Pancreas (tissue), 10 donors: Measurements from ENCODE around the gene WDFY4. TPM values are rescaled to one million over a fixed set of nuclear protein-coding genes. Genes with fewer than 3 reads are reported as not detected.

Experiments
- ATAC-seq, 4 donors: fragments of 200-7000 bp; cut with Tn5 transposase; one replicate each; pipeline versions ENCODE4 v1.8.0 to v1.9.1; 2020; ENCODE audit warnings: mild to moderate bottlenecking in 4 of 4, moderate library complexity in 4 of 4
- DNase-seq, 6 donors: peaks; one replicate each; pipeline ENCODE4 v3.0.0-alpha.2; 2020
- FAIRE-seq: peaks from 2 replicates; lab custom pipeline; 2012; peaks lifted over from hg19 to GRCh38; lab: Jason Lieb, UNC
- H3K27ac ChIP-seq, 4 donors: fragments of 200-600 bp; sonication (generic); 1 replicate in 3 of 4; 2 replicates in 1 of 4; pipeline versions ENCODE4 v1.5.0 to v1.8.0; 2020
- H3K27me3 ChIP-seq, 4 donors: fragments of 200-600 bp; one replicate each; pipeline ENCODE4 v1.8.0; 2021
- H3K36me3 ChIP-seq, 3 donors: fragments of 200-600 bp; sonication (generic) in 1 of 3; one replicate each; pipeline versions ENCODE4 v1.5.0 to v1.8.0; 2020 to 2021
- H3K4me1 ChIP-seq, 3 donors: fragments of 200-600 bp; one replicate each; pipeline ENCODE4 v1.8.0; 2021
- H3K4me3 ChIP-seq, 4 donors: fragments of 200-600 bp; sonication (generic) in 2 of 4; one replicate each; pipeline versions ENCODE4 v1.5.0 to v1.8.0; 2020 to 2021
- H3K9me3 ChIP-seq, 4 donors: fragments of 200-600 bp; one replicate each; pipeline ENCODE4 v1.8.0; 2021
- CTCF ChIP-seq, 4 donors: fragments of 200-600 bp; sonication (generic) in 3 of 4; IDR thresholded peaks; one replicate each; pipeline versions ENCODE4 v1.5.0 to v1.8.0; 2021; ENCODE audit warnings: antibody characterized with exemption in 4 of 4
- WGBS, 2 donors: extraction: QIAGEN DNeasy Blood & Tissue Kit; methylation state at CpG; one replicate each; pipeline ENCODE4 v1.1.7; 2013; 5-methylcytosine and 5-hydroxymethylcytosine counted together
- intact Hi-C, 3 donors: fragments of 100-400 bp; cut with DNase I; formaldehyde crosslinking; loops; one replicate each; pipeline versions ENCODE4 v1.11.1 to v1.14.2; 2022
- polyA plus RNA-seq, 2 donors: library from polyadenylated mRNA; stranded (reverse); fragments of 200-250 nt; gene quantifications; one replicate each; pipeline ENCODE4 v1.2.3, GENCODE V29; 2013
- total RNA-seq, 6 donors: library from RNA; stranded (reverse); fragmentation: NEBNext Ultra II Directional in 4 of 6; extraction: Animal tissue kit (Norgen Biotek cat#: 25700) in 4 of 6; gene quantifications; one replicate each; pipeline versions ENCODE4 v1.2.1 to v1.2.4, GENCODE V29; 2021 to 2023
- donor health status: healthy with polysubstance abuse.
- donor health status: DM: no; HTN: no; CAD: no; lungs with moderate emphysema.
- donor health status: DM: no; HTN: no; CAD: no.
- donor health status: control.
- donor health status: control.
- donor health status: Bipolar disorder and iron deficiency.
- donor health status: DM: yes; HTN: yes; CAD: no.
- donor health status: DM: no; HTN: no; CAD: no.
- donor health status: DM: no; HTN: no; CAD: no.
- donor health status: DM: yes; HTN: yes; CAD: no.

WDFY4 gene
- total and polyA plus RNA-seq, 8 donors = 0.14 to 8.4 (median 0.72) TPM

GRCh38 chr10:48809261-48809660 lies 124.6 kb downstream of the WDFY4 start:
- intact Hi-C loops = no loop called here
- FAIRE-seq (no peak), DNase-seq (no peak), ATAC-seq (no peak)
- Histone ChIP-seq H3K27me3 (no peaks in the 10 kb centered on the region), H3K36me3 (no peaks in the 10 kb centered on the region), H3K4me1 (no peaks in the 10 kb centered on the region), H3K9me3 (no peaks in the 10 kb centered on the region), H3K4me3 (no peak overlapping the region), H3K27ac (no peak overlapping the region)
- no peak for TF ChIP-seq CTCF (IDR thresholded peaks at IDR 0.05)
- 58 to 77% methylated on average over 2 of the region's 2 CpGs for WGBS, 2 donors

- WGBS, 2 donors = 59 to 65% methylated on average over 5 of the region's 5 CpGs
- H3K4me3 ChIP-seq = no peak overlapping the region
- H3K27me3 ChIP-seq = no peaks in the 10 kb centered on the region
These were observed 126.8 kb downstream of the WDFY4 start for GRCh38 chr10:48811461-48811860.

GRCh38 chr10:48811917-48812316 lies 127.2 kb downstream of the WDFY4 start:
- no peaks in the 10 kb centered on the region for H3K9me3 ChIP-seq
- H3K4me1 ChIP-seq = no peaks in the 10 kb centered on the region
- no peaks in the 10 kb centered on the region for H3K36me3 ChIP-seq
- no peaks in the 10 kb centered on the region for H3K27me3 ChIP-seq
- TF ChIP-seq CTCF (IDR thresholded peaks at IDR 0.05) = no peak
- H3K4me3 ChIP-seq = no peak overlapping the region
- no peak for ATAC-seq
- intact Hi-C loops = no loop called here
- FAIRE-seq = no peak
- no peak for DNase-seq
- H3K27ac ChIP-seq = no peak overlapping the region
- WGBS, 2 donors = 89 to 94% methylated on average over 4 of the region's 4 CpGs

More at GRCh38 chr10:48811461-48811860, 126.8 kb downstream of the WDFY4 start:
- Histone ChIP-seq H3K9me3 (no peaks in the 10 kb centered on the region), H3K27ac (no peak overlapping the region), H3K4me1 (no peaks in the 10 kb centered on the region), H3K36me3 (no peaks in the 10 kb centered on the region)
- intact Hi-C loops = no loop called here
- ATAC-seq = no peak
- TF ChIP-seq CTCF (IDR thresholded peaks at IDR 0.05) = no peak
- no peak for DNase-seq
- no peak for FAIRE-seq

- ATAC-seq = no peak
- FAIRE-seq = no peak
- no peak overlapping the region for H3K27ac ChIP-seq
- no peaks in the 10 kb centered on the region for H3K9me3 ChIP-seq
- H3K36me3 ChIP-seq = no peaks in the 10 kb centered on the region
- no peaks in the 10 kb centered on the region for H3K4me1 ChIP-seq
- no peaks in the 10 kb centered on the region for H3K27me3 ChIP-seq
- no peak overlapping the region for H3K4me3 ChIP-seq
- TF ChIP-seq CTCF (IDR thresholded peaks at IDR 0.05) = no peak
- 43 to 44% methylated on average over 1 of the region's 1 CpG for WGBS, 2 donors
- intact Hi-C loops = no loop called here
- no peak for DNase-seq
These were observed 128.6 kb downstream of the WDFY4 start for GRCh38 chr10:48813291-48813690.

GRCh38 chr10:48813825-48814224 lies 129.2 kb downstream of the WDFY4 start:
- no peak for FAIRE-seq
- 84 to 89% methylated on average over 3 of the region's 3 CpGs for WGBS, 2 donors
- intact Hi-C loops = no loop called here

More at GRCh38 chr10:48813825-48814224, 129.2 kb downstream of the WDFY4 start:
- no peaks in the 10 kb centered on the region for H3K9me3 ChIP-seq
- H3K4me3 ChIP-seq = no peak overlapping the region
- no peak overlapping the region for H3K27ac ChIP-seq
- H3K27me3 ChIP-seq = no peaks in the 10 kb centered on the region
- no peaks in the 10 kb centered on the region for H3K4me1 ChIP-seq
- no peak for TF ChIP-seq CTCF (IDR thresholded peaks at IDR 0.05)
- no peaks in the 10 kb centered on the region for H3K36me3 ChIP-seq
- DNase-seq = no peak
- no peak for ATAC-seq
